Left hindlimb (tissue), 1 donor: ENCODE results near the gene STARD10.

ENCODE experiments used
- DNase-seq: peaks from one replicate; pipeline ENCODE4 v3.0.0-alpha.2; 2018

Gene STARD10

DNA sequence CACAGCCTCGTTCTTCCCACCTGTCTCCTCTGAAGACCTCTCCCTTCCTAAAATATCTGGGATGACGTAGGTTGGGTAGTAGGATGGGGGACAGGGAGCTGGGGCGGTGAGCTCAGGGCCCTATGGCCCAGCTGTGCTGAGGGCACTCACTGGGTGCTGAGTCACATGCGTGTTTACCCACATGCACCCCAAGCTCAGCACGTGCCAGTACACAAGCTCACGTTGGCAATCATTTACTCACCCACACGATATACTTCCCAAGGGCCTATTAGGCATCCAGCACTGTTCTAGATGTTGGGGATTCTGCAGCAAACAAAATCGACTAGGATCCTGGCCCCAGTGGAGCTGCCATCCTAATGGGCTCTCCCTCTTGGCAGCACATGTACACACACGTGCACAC lies 70.3 kb downstream of the STARD10 start:
- no peak for DNase-seq

DNA sequence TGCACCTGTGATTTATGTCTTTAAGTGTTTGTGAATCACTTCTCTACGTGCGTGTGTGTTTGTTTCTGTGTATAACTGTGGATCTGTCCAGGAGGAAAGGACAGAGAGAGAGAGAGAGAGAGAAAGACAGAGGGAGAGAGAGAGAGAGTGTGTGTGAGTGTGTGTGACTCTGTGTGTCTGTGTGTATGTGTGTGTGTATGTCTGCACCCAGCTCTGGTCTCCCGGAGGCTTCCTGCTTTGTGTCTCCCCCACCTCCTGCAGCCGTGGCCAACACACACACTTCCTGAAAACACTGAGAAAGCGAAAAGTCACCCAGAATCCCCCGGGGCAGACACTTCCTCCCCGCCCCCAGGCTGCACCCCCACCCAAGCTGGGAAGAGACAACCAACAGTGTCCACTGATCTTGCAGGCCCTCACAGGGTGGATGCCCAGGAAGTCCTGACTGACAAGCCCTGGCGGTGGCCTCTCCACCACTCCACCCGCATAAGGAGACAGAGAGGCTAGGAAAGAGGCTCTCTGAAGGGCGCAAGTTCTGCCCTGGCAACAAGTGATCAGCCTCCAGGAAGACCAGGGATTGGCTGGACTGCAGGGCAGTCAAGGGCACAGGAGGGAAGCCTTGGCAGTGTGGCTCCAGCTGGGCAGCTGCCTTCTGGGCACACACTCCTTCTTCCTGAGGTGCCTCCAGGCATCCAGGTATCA lies 71.6 kb downstream of the STARD10 start:
- peak; percentile 94 for DNase-seq

DNA sequence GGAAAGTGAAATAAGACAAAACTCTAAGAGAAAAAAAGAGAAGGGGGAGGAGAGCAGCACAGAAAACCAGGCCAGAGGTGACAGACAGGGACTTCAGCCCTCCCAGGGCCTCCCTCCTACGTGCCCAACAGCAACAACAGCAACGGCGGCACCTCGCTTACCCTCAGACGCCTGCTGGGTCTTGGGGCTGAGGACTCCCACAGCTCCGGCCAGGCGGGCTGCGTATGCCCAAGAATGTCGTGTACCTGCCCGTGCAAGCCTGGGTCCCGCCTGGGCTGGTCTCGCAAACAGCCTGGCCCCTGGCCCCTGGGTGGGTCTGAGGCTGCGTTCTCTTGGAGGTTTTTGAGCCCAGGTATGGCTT lies 72.2 kb downstream of the STARD10 start:
- DNase-seq = no peak

DNA sequence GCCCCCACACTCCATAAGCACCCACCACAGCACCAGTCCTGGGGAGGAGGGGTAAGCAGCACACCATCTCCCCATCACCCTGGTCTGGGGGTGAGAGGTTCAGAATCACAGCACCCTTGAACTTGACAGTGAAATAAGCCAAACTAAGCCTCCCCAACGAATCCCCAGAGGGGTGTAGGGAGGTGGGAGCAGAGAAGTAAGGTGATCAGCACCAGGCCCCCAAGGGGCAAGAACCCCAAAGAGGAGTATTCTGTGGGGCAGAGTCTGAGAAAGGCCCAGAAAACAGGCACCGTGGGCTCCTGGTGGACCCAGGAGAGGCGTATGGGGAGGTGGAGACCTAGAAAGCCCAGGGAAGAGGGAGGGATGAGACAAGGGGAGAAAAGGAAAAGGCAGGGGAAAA lies 72.6 kb downstream of the STARD10 start:
- DNase-seq = no peak

DNA sequence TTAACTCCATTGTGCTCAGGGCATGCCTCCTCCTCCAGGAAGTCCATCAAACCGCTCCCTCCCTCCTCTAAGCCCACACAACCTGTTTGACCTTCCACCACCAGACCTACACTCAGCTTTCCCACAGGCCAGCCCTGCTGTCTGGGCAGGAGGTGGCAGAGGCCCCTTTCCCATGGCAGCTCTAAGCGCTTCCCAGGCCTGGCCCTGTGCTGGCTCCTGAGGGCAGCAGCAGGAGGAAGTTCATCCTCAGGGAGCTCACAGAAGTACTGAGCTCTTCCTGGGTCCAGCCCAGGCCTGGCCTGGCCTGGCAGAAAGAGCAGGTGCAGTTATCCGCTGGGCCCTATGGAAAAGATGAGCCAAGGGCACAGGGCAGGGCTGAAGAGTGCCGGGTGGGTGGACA lies 73.1 kb downstream of the STARD10 start:
- DNase-seq = no peak

DNA sequence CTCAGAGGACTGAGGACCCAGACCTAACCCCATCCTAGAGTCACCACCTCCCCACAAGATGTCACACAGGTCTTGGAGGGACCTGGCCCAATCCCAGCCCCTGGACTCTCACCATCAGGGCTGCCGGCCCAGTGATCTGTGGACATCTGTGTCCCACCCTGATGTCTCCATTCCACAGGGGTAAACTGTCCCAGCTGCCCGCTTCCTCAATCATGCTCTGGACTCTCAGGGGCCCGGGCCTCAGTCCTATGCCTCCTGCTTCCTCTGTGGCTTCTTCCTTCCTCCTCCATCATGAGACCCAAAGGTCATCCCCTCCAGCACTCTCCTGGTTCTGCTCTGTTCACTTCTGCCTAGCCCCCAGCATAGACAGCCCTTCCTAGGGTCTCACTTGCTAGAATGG lies 73.8 kb downstream of the STARD10 start:
- no peak for DNase-seq

- no peak for DNase-seq
These were observed 74.3 kb downstream of the STARD10 start for GRCh38 chr11:72719551-72719950.

GRCh38 chr11:72719144-72719543 lies 74.7 kb downstream of the STARD10 start:
- DNase-seq = no peak

DNA sequence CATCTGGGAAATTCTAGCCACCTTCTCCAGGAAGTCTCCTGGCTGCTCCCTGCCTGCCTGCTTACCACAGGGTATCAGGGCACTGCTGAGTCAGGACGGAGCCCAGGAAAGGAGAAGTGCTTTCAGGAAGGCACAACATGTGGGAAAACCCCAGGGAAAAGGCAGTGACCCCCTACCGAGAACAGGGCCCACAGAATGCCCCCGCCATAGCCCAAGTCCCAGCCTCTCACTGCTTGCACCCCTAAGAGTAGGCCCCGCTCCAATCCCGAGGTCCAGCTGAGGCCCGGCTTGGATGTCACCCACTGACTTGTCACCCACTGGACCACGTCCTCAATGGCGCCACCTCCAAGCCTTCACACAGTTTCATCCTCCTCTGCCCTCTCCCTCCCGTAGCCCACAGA lies 75.7 kb downstream of the STARD10 start:
- no peak for DNase-seq

DNA sequence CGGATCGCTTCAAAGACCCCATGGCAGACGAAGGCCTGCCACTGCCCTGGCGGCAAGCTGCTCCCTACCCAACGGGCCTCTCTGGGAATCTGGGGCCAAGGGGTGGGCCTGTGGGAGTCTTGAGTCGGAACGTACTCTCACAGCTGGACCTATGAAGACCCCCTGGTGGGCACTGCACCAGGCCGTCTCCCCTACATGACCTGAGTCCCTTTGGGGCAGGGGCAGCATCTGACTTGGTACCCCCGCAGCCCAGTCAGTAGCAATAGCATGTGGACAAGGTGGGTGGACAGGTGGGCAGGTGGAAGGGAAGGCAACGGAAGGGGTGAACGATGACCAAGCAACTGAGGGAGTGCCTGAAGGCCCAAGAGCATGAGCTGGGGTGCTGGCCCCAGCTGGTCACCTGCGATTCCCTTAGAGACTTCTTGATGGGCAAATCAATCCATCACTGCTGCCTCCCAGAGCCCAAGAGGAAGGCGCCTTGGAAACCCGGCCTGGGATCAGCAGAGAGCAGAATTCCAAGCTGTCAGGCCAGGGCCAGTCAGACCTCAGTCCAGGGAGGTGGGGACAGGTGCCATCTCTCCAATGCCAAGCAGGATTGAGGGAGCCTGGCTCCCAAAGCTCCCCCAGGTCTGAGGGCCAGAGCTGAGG lies 76.9 kb downstream of the STARD10 start:
- DNase-seq = no peak

GRCh38 chr11:72716290-72716689 lies 77.6 kb downstream of the STARD10 start:
- DNase-seq = peak; percentile 79

DNA sequence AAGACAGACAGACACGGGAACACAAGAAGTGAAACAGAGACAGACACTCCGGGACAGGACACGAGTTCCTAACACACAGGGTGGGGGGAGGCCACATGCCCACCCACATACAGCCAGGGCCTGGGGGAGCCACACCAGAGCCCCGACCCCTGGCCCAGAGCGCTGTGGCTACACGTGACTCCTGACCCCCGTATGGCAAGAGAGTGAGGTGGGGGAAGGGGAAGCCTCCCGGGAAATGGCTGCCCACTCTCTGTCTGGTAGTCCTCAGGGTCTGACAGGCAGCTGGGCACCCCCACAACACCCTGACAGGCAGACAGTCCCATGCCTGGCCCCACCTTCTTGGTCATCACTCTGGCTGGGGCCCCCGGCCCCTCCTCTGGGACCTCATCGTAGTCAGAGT lies 81.0 kb downstream of the STARD10 start:
- no peak for DNase-seq

GRCh38 chr11:72712168-72712751 lies 81.6 kb downstream of the STARD10 start:
- DNase-seq = peak; percentile 75

DNA sequence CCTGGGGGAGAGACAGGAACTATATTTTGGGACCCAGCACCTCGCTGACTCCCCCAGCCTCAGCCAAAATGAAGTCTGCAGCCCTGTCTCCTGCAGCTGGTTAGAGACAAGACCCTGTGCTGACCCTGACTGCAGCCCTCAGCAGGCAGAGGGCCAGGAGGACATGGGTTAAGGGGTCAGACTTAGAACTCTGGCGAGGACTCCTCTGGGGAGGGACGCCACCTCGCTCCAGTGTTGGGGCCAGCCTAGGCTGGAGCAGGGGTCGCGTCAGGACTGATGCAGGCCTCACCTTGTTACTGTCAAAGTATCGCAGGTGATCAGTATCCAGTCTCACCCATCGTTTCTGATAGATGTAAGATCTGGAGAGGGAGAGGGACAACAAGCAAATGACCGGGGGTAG lies 82.7 kb downstream of the STARD10 start:
- no peak for DNase-seq

DNA sequence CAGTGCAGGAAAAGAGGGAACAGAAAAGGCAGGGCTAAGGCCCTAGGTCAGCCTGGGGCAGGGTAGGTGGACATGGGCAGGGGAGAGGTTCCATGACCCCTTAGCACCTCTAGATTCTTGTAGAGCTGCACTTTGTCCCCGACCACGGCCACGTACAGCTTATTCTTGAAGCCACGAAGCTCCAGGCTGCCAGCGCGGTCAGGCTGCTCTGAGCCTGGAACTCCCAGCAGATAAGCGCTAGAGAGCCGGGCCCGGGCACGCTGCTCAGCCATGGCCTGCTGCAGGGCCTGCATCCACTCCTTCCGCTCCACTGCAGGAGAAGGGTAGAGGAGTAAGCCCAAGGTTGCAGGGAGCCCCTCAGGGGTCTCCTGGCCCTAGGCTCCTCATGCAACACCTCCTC lies 83.6 kb downstream of the STARD10 start:
- DNase-seq = no peak

- DNase-seq = no peak
These were observed 84.2 kb downstream of the STARD10 start for GRCh38 chr11:72709478-72710238.

GRCh38 chr11:72707032-72707431 lies 86.8 kb downstream of the STARD10 start:
- no peak for DNase-seq

DNA sequence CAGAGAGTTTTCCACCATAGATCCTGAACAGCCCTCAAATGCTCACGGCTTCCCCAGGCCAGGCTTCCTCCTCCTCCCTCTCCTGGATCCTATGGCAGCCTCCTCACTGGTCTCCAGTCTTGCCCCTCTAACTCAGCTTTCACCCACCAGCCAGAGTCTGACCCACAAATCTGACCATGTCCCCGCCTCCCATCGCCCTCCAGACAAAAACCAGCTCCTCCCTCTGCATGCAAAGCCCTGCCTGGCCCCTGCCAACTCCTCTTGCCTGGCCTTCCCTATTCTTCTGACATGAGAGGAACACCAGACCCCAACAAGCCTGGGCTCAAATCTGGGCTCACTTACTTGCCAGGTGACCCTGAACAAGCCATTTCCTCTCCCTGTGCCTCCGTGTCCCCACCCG lies 87.3 kb downstream of the STARD10 start:
- no peak for DNase-seq

DNA sequence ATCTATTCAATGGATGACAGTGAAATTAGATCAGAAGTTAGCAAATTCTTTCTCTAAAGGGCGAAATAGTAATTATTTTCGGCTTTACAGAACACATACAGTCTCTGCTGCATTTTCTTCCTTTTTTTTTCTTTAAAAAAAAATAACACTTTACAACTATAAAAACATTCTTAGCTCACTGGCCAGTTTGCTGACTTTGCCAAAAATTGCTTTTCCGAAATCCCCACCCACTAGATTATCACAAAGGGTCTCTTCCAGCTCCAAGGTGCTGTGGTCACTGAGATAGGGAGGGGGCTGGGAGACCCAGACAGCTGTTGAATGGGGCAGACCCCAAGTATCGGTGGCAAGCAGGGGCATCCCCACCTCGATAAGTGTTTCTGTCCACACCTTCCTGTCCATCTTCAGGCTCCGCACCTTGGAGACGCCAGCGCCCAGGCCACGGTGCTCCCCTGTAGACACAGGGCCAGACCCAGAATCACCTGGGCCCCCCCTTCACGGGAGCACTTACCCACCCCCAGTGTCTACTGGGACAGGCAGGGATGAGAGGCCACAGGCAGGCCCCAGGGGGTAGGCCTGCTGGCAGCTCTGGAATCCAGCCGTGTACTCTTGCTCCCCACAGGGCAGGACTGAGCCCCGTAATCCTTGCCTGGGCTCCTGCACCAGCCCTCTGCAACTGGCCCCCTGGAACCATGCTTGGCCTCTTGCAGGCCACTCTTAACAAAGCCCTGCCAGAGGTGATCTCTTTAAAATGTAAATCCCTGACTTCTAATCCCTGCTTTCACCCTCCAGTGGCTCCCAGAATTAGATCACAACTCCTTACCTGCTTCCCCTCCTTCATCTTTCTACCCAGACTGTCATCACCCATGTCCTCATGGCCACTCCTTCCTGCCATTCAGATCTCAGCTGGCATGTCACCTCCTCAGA lies 88.1 kb downstream of the STARD10 start:
- no peak for DNase-seq

GRCh38 chr11:72704783-72705265 lies 89.0 kb downstream of the STARD10 start:
- no peak for DNase-seq
